ENCODE data around the gene BACH2.

BACH2 gene

GRCh38 chr6:90237350-90237990 is 59.2 kb downstream of the BACH2 start:
- no peak for DNase-seq

GRCh38 chr6:90233994-90234393 is 62.6 kb downstream of the BACH2 start:
- DNase-seq: peak; percentile 74 to 84

- no peak for DNase-seq
Measured at GRCh38 chr6:90233213-90233612, 63.4 kb downstream of the BACH2 start.

- no peak for DNase-seq
Measured at GRCh38 chr6:90231798-90232197, 64.8 kb downstream of the BACH2 start.

- DNase-seq: no peak
Measured at GRCh38 chr6:90231308-90231707, 65.3 kb downstream of the BACH2 start.

GRCh38 chr6:90230548-90231215 is 66.0 kb downstream of the BACH2 start:
- DNase-seq: no peak

- DNase-seq: no peak
Measured at GRCh38 chr6:90229331-90230010, 67.2 kb downstream of the BACH2 start.

GRCh38 chr6:90227673-90228072 is 69.0 kb downstream of the BACH2 start:
- DNase-seq: no peak

GRCh38 chr6:90227213-90227612 is 69.4 kb downstream of the BACH2 start:
- DNase-seq: no peak

GRCh38 chr6:90226257-90226656 is 70.4 kb downstream of the BACH2 start:
- DNase-seq: no peak

GRCh38 chr6:90224196-90224595 is 72.4 kb downstream of the BACH2 start:
- no peak for DNase-seq

- no peak for DNase-seq
Measured at GRCh38 chr6:90222724-90223198, 73.9 kb downstream of the BACH2 start.

GRCh38 chr6:90222008-90222407 is 74.6 kb downstream of the BACH2 start:
- DNase-seq: no peak

- no peak for DNase-seq
Measured at GRCh38 chr6:90221403-90221802, 75.2 kb downstream of the BACH2 start.

GRCh38 chr6:90220273-90220672 is 76.4 kb downstream of the BACH2 start:
- no peak for DNase-seq

GRCh38 chr6:90219209-90219985 is 77.2 kb downstream of the BACH2 start:
- peak in 1 of 2 donors; percentile 35 for DNase-seq

GRCh38 chr6:90218959-90219208 is 77.8 kb downstream of the BACH2 start:
- DNase-seq: no peak

GRCh38 chr6:90217506-90218127 is 79.0 kb downstream of the BACH2 start:
- DNase-seq: no peak

GRCh38 chr6:90216072-90216977 is 80.3 kb downstream of the BACH2 start:
- peak; percentile 39 to 74 for DNase-seq

GRCh38 chr6:90214966-90215365 is 81.7 kb downstream of the BACH2 start:
- no peak for DNase-seq

GRCh38 chr6:90214461-90214860 is 82.2 kb downstream of the BACH2 start:
- DNase-seq: no peak

GRCh38 chr6:90212274-90212673 is 84.4 kb downstream of the BACH2 start:
- peak; percentile 32 to 48 for DNase-seq
